GM19043 (cell line): Measurements from ENCODE around the gene MX2.
"Not testable (repeated sequence)": the region's sequence is repeated elsewhere in the genome, so short reads cannot be mapped to it uniquely, and the experiment has no call there.

ENCODE experiments used
- ATAC-seq: cut with Tn5 transposase; IDR thresholded peaks from one replicate; pipeline ENCODE4 v1.9.1; 2021; ENCODE audit warnings: low read depth; ENCODE audit not compliant: unreplicated experiment

Gene MX2, protein sequence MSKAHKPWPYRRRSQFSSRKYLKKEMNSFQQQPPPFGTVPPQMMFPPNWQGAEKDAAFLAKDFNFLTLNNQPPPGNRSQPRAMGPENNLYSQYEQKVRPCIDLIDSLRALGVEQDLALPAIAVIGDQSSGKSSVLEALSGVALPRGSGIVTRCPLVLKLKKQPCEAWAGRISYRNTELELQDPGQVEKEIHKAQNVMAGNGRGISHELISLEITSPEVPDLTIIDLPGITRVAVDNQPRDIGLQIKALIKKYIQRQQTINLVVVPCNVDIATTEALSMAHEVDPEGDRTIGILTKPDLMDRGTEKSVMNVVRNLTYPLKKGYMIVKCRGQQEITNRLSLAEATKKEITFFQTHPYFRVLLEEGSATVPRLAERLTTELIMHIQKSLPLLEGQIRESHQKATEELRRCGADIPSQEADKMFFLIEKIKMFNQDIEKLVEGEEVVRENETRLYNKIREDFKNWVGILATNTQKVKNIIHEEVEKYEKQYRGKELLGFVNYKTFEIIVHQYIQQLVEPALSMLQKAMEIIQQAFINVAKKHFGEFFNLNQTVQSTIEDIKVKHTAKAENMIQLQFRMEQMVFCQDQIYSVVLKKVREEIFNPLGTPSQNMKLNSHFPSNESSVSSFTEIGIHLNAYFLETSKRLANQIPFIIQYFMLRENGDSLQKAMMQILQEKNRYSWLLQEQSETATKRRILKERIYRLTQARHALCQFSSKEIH

DNA sequence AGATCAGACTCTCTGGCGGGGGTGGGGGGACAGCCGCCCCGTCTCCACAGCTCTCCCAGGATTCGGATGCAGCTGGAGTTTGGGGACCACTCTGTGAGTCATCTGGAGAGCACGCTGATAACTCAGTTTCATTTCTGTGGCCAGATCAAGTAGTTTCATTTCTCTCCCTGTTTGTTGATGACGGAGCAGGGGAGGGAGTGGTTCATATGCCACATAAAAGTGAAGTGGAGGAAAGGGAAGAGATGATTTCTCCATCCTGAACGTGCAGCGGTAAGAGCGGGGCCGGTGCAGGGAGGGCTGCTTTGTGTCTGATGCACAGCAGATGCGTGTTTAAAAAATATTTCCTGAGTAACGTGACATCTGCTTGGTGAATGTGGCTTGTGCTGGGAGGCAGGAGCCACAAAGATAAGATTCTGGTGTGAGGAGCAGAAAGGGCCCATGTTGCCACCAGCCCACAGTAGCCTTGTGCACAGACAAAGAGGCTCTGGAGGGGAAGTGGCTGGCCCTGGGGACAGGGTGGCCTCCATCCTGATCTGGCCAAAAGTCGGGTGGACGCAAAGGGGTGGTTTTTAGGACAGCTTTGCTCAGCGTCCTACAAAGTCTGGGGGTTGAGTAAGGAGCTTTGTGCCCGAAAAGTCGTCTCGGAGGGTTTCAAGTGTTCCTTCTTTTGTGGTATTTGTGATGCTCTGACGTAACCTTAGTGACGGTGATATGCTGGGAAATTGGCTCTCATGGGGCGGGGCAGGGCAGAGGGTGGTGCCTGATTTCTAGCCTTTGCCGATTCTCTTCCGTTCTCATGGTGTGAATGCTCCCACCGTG is at the start of gene MX2:
MX2 (plus strand) TSS at position 242 of the 819 bp plus-strand sequence. CDS start 14,880 bp downstream, outside the sequence.
- peak; percentile 66 for ATAC-seq

DNA sequence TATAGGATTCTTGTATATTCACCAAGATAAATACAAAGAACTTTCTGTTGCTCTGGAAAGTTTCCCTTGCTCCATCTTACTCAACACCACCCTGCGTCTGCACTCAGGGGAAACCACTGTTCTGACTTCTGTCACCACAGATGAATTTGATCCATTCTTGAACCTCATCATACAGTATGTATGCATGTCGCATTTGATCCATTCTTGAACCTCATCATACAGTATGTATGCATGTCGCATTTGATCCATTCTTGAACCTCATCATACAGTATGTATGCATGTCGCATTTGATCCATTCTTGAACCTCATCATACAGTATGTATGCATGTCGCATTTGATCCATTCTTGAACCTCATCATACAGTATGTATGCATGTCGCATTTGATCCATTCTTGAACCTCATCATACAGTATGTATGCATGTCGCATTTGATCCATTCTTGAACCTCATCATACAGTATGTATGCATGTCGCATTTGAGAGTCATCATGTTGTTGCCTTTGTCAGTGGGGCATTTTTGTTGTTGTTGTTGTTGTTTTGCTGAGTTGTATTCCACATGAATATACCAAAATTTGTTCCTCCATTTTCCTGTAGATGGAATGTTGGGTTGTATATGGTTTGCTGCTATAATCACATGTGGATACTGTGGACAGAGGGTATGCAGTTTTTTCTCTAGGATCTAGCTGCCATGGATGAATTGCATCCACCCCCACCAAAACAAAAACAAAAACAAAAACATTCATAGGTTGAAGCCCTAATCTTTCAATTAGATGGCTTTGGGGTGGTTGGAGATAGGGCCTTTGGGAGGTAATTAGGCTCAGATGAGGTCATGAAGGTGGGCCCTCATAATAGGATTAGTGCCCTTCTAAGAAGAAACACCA is 48.3 kb upstream of the MX2 start:
- not testable (repeated sequence) for ATAC-seq

DNA sequence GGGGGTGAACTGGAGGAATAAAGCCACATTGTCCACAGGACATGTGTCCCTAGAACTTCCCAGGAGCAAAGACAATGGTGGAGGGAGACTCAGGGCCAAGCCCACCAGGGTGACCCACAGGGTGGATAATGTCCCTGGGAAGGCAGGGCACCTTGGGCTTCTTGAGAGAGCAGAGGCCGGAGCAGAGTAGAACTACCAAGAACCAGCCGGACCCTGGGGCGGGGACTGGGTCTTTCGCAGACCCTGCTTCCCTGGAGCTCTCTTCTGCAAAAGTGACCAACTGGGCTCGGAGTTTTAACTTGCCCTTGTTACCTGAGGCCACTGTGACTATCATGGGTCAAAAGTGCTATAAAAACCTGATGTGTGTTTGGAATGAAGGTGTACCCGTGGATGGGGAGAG is 46.1 kb upstream of the MX2 start:
- ATAC-seq: no peak

DNA sequence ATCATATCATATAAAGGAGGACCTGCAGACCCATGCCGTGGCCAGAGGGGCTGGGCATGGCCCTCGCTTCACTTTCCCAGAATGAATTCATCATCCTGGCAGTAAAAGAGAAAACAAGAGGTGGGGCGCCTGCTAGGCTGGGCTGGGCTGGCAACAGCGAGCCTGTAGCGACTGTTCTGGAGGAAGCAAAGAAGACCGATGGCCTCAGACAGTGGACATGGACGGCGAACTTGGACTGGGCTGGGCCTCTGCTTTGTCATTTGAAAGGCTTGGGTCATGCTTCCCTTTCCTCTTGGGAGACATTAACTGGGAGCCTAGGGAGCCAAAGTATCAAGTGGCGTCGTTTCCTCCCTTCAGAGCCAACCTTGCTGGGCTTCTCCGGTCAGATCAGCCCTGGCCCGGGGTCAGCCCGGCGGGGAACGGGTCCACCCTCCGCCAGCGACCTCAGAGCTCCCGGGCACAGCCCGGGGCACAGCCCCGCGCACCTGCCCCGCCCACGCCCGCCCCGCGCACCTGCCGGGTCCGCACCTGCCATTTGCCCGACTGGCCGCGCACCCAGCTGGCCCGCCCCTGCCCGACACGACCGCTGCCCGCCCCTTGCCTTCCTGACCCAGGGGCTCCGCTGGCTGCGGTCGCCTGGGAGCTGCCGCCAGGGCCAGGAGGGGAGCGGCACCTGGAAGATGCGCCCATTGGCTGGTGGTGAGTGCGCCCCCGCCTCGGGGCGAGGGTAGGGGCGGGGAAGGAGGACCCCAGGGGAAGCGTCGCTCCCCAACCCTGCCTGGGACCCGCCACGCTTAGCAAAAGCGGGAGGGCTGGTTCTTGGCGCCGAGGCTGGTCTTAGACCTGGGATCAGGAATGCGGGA is 45.4 kb upstream of the MX2 start, which contains the start of gene FAM3B:
FAM3B (plus strand) TSS at position 602 of the 863 bp plus-strand sequence; CDS start at position 681, 79 bp downstream.
- no peak for ATAC-seq

DNA sequence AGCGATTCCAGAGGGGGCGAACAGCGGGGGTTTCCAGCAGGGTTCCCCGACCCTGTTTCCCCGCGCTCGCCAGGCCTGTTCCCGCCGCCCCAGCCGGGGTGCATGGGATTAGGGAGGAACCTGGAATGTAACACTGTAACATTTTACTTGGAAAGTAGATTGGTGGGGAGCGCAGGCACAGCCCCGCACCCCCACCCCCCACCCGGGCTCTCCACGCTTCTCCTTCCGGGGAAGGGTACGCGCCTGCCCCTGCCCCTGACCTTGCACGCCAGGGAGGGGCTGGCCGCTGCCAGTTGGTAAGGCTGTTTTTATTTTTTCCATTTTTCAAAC is 44.8 kb upstream of the MX2 start:
- no peak for ATAC-seq

DNA sequence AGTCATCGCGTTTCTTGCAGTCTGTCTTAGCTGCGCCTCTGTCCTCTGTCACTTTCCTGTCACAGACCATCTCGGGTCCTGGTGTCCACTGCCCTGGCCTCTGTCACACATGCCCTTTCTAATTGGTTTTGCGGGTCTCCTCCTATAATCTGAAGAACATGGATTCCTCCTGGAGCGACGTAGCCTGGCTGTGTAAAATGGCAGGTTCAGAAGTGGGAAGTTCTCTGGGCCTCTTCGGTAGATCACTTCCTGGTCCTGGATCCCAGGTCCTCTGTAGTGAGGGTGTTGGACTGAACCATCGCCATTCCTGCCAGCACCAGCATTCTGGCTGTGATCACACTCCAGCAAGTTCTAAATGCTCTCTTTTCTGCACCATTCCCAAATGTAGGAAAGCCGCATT is 44.4 kb upstream of the MX2 start:
- ATAC-seq: no peak

DNA sequence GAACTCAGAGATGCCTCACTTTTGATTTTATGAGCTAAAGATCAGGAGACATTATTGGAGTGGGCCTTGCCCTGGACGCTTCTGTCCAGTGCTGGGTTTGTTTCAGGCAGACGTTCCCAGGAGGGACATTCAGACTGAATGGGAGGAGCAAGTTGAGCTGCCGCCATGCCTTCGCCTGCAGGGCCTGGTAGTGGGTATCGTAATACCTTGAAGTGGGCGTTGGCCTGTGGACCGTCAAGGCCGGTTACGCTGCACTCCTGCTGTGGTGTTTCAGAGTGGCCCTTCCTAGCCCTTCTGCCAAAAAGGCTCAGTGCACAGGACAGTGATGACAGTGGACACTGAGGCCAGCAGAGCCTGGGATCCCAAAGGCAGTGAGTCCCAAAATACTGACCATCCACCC is 43.6 kb upstream of the MX2 start:
- ATAC-seq: no peak

DNA sequence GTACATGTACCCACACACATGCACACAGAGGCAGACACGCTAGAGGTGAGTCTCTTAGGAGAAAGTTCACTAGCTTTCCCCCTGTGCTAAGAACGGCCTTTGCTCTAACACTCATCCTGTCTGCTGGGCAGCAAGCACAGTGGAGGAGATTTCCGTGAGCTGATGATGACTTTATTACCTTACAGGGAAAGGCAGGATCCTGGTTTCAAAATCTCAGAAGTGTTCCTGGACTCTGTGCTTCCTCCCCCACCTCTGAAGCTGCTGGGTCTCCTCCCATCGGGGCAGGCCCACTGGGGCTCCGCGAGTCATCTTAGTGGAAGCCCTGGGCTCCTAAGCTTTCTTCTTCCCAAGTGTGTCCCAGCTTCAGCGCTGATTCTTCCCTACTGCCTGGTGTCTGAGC is 42.6 kb upstream of the MX2 start:
- ATAC-seq: no peak

DNA sequence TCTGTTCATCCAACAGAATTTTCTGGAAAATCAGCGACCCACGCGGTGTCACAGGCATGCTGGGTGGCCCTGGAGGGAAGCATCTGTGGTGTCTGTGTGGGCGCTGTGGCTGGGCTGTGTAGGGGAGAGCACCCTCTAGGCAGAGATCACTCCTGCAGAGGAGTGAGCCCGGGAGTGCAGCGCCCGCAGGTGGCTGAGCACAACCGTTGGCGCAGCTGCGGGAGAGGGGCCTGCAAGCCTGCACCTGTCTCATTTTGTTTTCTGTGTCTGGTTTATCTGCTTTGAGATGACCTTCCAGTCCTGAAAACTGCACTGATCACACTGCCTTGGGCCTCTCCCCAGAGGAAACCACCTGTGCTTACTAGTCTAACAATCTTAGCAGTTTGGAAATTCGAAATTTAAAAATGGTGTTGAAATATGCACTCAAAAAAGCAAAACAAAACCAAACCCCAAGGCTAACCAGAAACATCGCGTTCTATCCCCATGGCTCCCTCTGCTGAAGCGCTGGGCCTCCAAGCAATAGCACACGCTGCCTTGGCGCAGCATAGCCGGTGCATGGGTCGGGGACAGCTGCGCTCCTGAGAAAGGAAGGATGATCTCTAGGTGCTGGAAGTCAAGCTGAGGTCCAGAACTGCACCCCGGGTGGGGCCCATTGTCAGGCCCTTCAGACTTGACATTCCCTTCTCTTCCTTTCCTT is 40.5 kb upstream of the MX2 start:
- no peak for ATAC-seq

DNA sequence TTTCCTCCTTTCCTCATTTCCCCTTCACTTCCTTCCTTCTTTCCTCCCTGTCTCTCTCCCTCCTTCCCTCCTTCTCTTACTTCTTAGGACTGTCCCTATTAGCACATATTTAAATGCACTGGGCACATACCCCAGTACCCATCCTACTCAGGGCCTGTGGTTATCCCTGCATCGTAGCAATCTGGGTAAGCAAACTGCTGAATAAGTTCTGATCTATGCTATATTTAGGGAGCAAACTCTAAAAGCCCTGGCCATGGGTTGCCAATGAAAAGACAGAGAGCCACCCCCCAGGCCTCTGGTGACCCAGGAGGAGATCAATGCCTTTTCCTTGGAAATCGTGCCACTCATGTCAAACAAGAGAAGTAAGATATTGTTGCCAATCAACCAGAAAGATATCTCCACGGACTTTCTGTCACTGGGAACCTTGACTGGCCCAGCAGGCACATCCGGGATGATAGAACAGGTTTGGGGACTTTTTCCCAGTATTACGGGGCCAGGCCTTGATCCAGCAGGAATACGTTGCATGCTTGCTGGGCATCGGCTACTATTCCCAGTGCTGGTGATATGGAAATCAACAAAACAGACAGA is 39.8 kb upstream of the MX2 start:
- no peak for ATAC-seq

DNA sequence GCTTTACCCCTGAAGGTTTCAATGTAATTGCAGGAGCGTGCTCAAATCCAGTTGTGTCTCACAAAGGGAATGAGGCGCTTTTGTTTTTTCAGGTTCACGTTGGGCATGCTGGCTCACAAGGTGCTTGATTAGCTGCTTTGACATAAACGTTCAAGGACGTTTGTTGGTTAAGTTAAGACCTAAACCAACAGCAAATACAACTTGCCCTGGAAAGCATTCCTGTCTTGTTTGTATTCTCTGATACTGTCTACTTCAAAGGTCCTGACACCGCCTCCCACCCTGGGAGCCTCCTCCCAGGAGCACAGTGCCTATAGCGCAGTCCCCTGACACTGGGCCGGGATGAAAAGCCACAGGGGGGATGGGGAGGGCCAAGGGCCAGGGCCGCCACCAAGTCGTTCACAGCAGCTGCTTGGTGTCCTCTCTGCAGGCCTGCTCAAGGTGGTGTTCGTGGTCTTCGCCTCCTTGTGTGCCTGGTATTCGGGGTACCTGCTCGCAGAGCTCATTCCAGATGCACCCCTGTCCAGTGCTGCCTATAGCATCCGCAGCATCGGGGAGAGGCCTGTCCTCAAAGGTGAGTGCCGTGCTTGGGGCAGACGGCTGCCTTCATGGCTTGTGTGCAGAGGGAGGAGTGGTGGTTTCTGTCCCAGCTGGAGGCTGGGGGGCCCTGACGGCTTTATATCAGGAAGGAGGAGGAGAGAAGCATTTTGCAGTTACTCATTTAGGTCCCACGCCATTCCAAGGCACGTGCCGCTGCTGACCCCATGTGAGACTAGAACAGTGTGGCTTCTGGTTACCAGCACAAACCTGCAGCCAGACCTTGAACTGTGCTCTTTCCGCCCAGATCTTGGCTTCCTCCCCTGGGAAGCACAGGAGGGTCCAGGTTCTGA is 39.1 kb upstream of the MX2 start:
- ATAC-seq: no peak

DNA sequence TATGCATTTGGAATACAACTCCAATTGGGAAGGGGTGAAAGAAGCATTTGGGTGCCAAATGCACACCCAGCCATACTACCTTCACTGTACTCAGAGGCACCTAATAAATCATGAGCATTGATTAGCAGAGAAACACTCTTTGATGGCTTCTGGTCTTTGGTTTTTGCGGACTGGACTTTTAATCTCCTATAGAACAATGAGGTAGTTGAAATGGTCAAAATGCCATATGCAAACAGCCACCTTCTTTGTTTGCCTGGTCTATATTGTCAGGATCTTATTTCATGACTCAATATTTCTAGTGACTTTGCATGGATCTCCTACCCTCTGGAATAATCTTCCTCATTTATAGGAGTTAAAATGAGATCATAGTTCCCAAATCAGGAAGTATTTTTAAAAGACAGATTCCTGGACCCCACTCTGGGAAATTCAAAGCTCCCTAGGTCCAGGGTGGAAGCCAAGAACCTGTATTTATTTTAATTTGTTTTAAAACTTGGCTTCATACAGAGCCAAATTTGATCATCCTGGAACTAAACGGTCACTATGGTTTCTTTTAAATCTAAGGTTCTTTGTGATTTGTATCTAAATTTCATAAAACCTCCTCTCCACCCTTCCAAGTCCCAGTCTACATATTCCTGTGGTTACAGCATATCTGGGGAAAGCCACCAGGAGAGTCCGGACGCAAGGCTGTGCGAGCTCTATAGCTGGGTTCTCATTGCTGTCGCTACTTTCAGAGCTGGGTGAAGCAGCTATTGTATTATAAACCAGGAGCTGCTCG is 36.5 kb upstream of the MX2 start:
- no peak for ATAC-seq

DNA sequence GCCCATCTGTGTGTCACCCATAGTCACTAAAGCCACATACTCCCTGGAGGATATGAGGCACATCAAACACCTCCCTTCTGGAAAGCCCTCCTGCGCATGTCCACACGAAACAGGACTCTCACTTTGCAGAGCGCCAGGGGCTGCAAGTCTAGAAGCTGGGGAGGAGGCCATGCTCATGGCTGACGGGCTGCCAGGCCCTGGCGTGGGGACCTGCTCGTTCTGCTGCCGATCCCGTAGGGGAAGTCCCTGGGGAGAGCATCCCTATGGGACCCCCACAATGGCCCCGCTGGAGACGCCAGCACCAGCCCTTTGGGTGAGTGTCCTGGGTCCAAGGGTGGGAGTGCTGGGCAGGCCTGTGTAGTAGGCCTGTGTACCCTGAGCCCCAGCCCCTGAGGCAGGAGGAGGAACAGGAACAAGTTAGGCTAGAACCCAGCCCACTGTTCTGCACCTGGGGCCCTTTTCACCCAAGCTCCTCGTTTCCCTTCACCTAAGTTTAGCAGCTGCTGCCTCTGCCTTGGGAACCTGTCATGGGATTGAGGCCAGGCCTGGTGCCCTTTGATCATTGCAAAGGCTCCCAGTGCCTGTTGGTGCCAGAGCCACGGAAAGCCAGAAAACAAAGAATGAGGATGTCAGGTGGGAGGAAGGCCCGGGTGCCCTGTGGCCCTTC is 35.3 kb upstream of the MX2 start:
- ATAC-seq: no peak

DNA sequence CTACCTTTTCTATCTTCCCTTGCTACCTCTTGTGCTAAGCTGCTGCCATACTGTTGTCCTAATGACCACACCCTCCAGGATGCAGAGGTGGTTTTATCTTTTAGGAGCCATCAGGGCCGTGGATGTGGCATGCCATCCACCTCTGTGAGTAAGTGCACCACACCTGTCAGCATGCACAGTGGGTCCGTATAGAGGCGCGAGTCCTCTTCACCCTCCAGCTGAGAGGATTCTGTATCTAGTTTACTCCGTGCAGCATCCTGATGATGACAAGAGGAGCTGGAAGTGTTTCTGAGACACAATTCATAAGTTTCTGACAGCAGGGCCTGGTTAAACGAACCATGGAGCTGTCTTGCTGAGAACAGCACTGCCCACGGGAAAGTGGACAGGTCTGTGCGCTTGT is 34.1 kb upstream of the MX2 start:
- no peak for ATAC-seq

DNA sequence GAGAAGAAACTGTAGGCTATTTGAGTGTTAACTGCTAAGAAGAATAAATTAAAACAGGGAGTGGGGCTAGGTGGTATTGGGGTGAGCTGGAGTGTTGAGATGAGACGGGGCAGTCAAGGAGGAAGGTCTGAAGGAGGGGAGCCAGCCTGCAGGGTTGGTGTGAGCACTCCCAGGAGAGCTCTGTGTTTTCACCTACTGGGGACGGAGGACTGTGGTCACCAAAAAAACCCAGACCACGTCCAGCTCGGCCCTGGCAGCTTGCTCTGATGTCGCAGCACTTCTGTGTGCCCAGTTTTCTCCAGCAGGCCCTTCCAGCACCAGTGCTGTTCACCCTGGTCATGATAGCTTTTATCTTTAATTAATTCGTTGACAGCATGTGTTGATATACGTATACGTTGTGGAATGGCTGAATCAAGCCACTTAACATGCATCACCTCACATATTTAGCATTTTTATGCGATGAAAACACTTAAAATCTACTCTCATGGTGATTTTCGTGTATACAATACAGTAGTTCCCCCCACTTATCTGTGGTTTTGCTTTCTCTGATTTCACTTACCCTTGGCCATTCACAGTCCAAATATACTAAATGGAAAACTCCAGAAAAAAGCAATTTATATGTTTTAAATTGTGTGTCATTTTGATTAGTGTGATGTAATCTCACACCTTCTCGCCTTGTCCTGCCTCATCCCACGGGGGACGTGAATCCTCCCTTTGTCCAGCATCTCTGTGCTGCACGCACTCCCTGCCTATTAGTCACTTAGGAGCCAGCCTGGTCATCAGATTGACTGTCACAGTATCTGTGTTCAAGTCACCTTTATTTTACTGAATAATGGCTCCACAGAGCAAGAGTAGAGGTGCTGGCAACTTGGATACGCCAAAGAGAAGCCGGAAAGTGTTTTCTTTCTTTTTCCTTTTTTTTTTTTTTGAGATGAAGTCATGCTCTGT is 32.9 kb upstream of the MX2 start:
- ATAC-seq: no peak
